ENCODE measurements around the gene SLC40A1.

DNA sequence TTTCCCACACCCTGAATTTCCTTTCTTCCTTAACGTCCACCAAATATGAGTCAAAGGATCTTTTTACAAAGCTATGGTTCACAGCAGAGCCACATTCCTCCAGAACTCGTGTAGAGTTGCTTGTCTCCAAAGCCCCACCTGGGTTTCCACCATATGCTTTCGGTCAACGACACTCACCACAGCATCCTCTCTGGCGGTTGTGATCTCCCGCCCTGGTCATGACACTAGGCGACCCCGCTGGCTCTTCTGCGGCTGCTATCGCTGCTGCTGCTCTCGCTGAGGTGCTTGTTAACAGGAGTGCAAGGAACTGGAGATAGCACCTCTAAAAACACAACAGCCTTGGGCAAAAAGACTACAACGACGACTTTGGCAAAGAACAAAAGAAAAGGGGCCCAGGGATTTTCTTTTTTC lies 340 bp downstream of the SLC40A1 start:
- TF ChIP-seq, protein P1, sequence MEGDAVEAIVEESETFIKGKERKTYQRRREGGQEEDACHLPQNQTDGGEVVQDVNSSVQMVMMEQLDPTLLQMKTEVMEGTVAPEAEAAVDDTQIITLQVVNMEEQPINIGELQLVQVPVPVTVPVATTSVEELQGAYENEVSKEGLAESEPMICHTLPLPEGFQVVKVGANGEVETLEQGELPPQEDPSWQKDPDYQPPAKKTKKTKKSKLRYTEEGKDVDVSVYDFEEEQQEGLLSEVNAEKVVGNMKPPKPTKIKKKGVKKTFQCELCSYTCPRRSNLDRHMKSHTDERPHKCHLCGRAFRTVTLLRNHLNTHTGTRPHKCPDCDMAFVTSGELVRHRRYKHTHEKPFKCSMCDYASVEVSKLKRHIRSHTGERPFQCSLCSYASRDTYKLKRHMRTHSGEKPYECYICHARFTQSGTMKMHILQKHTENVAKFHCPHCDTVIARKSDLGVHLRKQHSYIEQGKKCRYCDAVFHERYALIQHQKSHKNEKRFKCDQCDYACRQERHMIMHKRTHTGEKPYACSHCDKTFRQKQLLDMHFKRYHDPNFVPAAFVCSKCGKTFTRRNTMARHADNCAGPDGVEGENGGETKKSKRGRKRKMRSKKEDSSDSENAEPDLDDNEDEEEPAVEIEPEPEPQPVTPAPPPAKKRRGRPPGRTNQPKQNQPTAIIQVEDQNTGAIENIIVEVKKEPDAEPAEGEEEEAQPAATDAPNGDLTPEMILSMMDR (conservative IDR thresholded peaks at IDR 0.05; ENCODE audit: low read length), result no peak
- TF ChIP-seq EZH2phosphoT487 (IDR thresholded peaks at IDR 0.05; ENCODE audit: borderline replicate concordance, low read depth, low read length), result no peak
